Sciatic nerve (tissue), 2 donors: Measurements from ENCODE around the gene OR11H12. TPM values are rescaled to one million over a fixed set of nuclear protein-coding genes. Genes with fewer than 3 reads are reported as not detected.
"Not testable (repeated sequence)": the region's sequence is repeated elsewhere in the genome, so short reads cannot be mapped to it uniquely, and the experiment has no call there.

Source experiments
- ATAC-seq: fragments of 200-7000 bp; cut with Tn5 transposase; one replicate; pipeline ENCODE4 v1.9.1; 2020; ENCODE audit warnings: mild to moderate bottlenecking, moderate library complexity
- DNase-seq: peaks from one replicate; pipeline ENCODE4 v3.0.0-alpha.2; 2020; ENCODE audit warnings: low spot score
- intact Hi-C: fragments of 100-400 bp; cut with DNase I; formaldehyde crosslinking; loops from one replicate; pipeline ENCODE4 v1.14.2; 2022
- total RNA-seq: library from RNA; stranded (reverse); fragmentation: NEBNext Ultra II Directional; extraction: Animal tissue kit (Norgen Biotek cat#: 25700); gene quantifications from one replicate; pipeline ENCODE4 v1.2.1, GENCODE V29; 2021
- donor health status: DM: no; HTN: no; CAD: no.
- donor health status: DM: no; HTN: no; CAD: no.

The OR11H12 gene, protein sequence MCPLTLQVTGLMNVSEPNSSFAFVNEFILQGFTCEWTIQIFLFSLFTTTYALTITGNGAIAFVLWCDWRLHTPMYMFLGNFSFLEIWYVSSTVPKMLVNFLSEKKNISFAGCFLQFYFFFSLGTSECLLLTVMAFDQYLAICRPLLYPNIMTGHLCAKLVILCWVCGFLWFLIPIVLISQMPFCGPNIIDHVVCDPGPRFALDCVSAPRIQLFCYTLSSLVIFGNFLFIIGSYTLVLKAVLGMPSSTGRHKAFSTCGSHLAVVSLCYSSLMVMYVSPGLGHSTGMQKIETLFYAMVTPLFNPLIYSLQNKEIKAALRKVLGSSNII
- total RNA-seq = not detected

DNA sequence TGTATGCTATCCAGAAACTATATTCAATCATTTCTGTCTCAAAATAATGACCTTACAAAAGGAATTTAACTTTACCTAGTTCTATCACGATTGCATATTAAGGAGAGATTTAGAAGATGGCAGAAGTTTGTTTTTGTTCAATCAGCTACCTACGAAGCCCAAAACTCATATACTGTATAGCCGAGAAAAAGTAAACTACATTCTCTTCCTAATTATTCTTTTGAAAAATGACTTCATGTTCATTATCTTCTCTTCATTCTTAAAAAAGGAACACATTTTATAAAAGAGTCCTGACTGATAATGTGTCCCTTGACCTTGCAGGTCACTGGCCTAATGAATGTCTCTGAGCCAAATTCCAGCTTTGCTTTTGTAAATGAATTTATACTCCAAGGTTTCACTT is at the start of gene OR11H12:
TSS of gene OR11H12 (plus strand) at position 301 of the 400 bp plus-strand sequence. CDS start at position 301, 0 bp downstream.
- DNase-seq, ATAC-seq, intact Hi-C loops: not testable (repeated sequence)

DNA sequence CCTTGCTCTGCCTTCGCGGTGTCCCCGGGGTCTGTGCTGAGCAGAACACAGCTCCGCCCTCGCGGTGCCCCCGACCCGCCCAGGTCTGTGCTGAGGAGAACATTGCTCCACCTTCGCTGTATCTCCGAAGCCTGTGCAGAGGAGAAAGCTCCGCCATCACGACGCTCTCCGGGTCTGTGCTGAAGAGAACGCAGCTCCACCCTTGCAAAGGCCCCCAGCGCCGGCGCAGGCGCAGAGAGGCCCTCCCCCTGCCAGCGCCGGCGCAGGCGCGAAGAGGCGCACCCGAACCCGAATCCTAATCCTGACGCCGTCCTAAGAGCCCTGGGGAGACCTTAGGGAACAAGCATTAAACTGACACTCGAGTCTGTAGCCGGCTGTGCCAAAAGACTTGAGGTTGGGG is 18.0 kb upstream of the OR11H12 start:
- intact Hi-C loops, ATAC-seq, DNase-seq: not testable (repeated sequence)

DNA sequence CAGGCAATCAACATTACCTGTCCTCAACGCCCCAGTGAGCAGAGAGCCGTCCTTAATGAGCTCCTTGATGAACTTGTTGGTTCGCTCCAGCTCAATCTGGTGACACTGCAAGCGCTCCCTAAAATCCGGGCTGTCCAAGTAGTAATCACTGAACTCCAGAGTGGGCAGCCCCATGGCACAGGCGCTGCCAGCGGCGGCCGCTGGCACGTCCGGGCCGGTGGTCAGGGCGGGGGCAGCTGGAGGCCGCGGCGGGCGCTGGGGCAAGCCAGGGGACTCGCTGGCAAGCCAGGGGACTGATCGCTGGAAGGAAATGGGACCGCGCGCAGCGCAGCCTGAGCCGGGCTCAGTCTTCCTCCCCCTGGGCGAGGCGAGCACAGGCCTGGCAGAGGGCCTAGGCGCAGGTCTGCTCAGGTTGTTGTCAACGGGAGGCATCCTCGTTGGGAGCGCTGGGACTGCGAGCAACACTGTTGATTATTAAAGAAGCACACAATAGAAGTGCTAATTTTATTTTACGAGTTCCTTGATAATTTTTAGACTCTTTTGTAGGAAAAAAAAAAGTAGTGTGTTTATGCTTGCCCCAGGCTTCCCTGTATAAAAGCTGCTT is 25.8 kb downstream of the OR11H12 start:
- ATAC-seq, intact Hi-C loops, DNase-seq: not testable (repeated sequence)

DNA sequence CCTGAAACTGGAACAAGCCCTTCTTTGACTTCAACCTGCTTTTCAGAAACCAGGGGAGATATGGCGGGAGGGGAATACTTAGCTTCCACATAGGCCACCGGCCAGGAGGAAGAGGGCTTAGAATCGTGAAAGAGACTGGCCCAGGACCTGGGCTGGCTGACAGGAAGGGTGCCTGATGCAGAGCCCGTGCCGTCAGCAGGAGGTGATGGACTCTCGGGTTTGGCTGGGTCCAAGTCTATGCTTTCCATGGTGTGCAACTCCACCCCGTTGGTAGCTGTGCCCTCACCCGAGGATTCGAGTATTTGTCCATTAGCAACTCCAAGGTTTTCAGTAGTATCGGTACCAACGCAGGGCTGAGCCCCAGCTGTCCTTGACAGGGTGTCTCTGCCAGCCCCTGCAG is 35.1 kb downstream of the OR11H12 start:
- DNase-seq, ATAC-seq, intact Hi-C loops: not testable (repeated sequence)

DNA sequence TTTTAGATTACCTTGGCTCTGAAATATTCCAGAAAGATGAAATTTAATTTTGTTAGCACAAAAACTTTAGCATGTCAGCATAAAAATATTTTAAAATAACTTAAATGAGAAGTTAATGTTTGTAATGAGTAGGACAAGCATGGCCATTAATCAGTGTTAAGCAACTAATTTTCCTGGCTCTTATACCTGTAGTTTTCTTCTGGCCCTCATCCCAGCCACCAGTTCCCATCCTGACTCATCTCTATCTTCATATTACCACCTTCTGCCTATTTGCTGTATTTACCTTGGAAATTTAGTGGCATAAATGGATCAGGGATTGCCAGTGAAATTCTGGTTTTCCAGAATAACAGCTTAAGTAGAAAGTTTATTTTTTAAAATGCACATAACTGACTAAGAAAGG is 37.1 kb downstream of the OR11H12 start:
- DNase-seq, intact Hi-C loops, ATAC-seq: not testable (repeated sequence)

DNA sequence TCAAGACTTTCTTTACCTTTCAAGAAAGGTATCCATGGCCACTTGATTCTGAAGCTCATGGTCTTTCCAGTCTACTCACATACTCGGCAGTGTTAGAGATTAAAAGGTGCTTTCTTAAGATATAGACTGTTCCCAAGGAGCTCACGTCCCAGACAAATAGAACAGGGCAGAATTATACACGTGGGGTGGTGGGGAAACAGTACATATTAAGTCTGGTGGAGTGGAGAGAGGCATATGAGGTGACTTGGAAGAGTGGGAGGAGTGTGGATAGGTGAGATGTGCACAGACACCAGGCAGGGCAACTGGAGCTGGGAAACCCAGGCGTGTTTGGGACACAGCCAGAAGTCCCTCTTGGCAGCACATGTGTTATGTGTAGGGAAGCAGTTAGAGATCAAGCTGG is 37.9 kb downstream of the OR11H12 start:
- intact Hi-C loops, ATAC-seq, DNase-seq: not testable (repeated sequence)

DNA sequence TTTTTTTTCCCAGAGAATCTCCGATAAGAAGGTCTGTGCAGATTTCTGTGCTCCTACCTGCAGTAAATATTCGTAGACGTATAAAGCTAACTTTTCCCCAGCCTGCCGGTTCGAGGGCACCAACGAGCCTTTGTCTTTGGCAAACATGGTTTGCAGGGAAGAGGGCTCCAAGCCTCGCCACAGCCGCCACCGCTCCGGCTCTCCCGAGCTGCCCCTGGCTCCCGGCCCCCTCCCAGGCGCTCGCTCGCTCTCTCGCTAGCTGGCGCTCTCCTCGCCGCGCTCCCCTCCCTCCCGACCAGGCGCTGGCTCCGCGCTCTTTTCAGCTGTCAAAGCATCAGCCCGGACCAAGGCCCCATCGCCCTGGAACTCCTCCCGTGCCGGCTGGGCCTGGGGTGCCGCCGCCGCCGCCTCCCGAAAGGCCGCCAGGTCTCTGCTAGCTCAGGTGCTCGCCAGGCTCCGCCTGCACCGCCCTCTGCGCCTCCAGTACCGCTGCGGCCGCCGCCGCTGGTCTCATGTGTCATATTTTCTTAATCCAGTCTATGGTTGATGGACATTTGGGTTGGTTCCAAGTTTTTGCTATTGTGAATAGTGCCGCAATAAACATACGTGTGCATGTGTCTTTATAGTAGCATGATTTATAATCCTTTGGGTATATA is 45.3 kb downstream of the OR11H12 start:
- intact Hi-C loops, ATAC-seq, DNase-seq: not testable (repeated sequence)
